Activated CD8-positive, alpha-beta memory T cell treated with anti-CD3 and anti-CD28 coated beads, Interleukin-2, amount 10 ng/mL, durations not matched to agents 7 days and 5 days (primary cell): Measurements from ENCODE around the gene ABLIM2. TPM values are rescaled to one million over a fixed set of nuclear protein-coding genes. Genes with fewer than 3 reads are reported as not detected.

ENCODE experiments used
- ATAC-seq: fragments of 150-1000 bp; cut with Tn5 transposase; one replicate; pipeline ENCODE4 v1.10.0; 2021; ENCODE audit warnings: moderate library complexity
- CTCF ChIA-PET: fragments of 350-600 bp; sonication (Branson Sonifier 250); formaldehyde crosslinking; loops from one replicate; lab custom pipeline; 2021; ENCODE audit warnings: antibody characterized with exemption; lab: Charles Lee
- DNase-seq: peaks from one replicate; pipeline ENCODE4 v3.0.0-alpha.2; 2020
- H3K27ac Mint-ChIP-seq: one replicate; pipeline ENCODE4 v1.8.0; 2021; ENCODE audit warnings: mild to moderate bottlenecking, mixed read lengths
- H3K27me3 Mint-ChIP-seq: one replicate; pipeline ENCODE4 v1.8.0; 2021; ENCODE audit warnings: mixed read lengths
- H3K36me3 Mint-ChIP-seq: one replicate; pipeline ENCODE4 v1.8.0; 2021; ENCODE audit warnings: mild to moderate bottlenecking, mixed read lengths
- H3K4me1 Mint-ChIP-seq: one replicate; pipeline ENCODE4 v1.8.0; 2021; ENCODE audit warnings: mixed read lengths
- H3K4me3 Mint-ChIP-seq: one replicate; pipeline ENCODE4 v1.8.0; 2021; ENCODE audit warnings: mild to moderate bottlenecking, moderate library complexity, mixed read lengths
- H3K9me3 Mint-ChIP-seq: one replicate; pipeline ENCODE4 v1.8.0; 2022; ENCODE audit warnings: low read depth, mixed read lengths
- total RNA-seq, 2 experiments: library from RNA; stranded (reverse); gene quantifications; one replicate each; pipeline ENCODE4 v1.2.3, GENCODE V29; 2021

Gene ABLIM2
- total RNA-seq, 2 experiments from 2014 or later, result 0.19 TPM; not detected in 1

- CTCF ChIA-PET, result no interaction called here
- no peak for ATAC-seq
- no peaks in the 10 kb centered on the region for H3K36me3 Mint-ChIP-seq
These were observed 121.4 kb downstream of the ABLIM2 start for GRCh38 chr4:8037150-8037769.

DNA sequence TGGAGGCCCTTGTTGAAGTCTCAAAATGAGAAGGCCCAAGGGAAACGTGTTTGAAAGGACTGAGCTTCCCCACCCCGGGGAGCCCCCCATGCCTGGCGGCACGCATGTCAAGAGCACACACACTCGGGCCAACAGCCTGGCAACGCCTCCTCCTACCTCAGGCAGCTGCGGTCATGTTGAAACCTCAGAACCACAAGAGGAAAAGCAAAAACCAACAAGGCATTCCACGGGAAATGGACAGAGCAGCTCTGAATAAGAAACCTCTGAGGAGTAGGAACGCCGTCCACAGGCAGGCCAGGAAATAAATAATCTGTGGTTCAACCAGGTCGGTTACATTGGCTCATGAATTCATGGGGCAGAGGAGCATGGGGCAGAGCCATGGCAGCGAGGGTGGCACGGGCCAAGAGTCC, 123.2 kb downstream of the ABLIM2 start:
- DNase-seq, result peak; percentile 44
- no peak overlapping the region for H3K27ac Mint-ChIP-seq
- ATAC-seq, result peak; percentile 50
- CTCF ChIA-PET, result interaction anchor here (0.9 kb wide), 1 partner anchor 48 kb away, joined by 3 read pairs; no protein-coding TSS in a partner anchor
- peaks cover 11% of the 10 kb centered on the region for H3K27me3 Mint-ChIP-seq
- no peaks in the 10 kb centered on the region for H3K9me3 Mint-ChIP-seq
- no peaks in the 10 kb centered on the region for H3K36me3 Mint-ChIP-seq
- H3K4me1 Mint-ChIP-seq, result peaks cover 11% of the 10 kb centered on the region
- H3K4me3 Mint-ChIP-seq, result no peak overlapping the region

More at GRCh38 chr4:8037150-8037769, 121.4 kb downstream of the ABLIM2 start:
- Mint-ChIP-seq H3K9me3 (no peaks in the 10 kb centered on the region), H3K27ac (no peak overlapping the region), H3K4me3 (no peak overlapping the region), H3K4me1 (peaks cover 11% of the 10 kb centered on the region), H3K27me3 (peaks cover 11% of the 10 kb centered on the region)
- no peak for DNase-seq

GRCh38 chr4:8033829-8034528, 124.6 kb downstream of the ABLIM2 start:
- Mint-ChIP-seq H3K36me3 (no peaks in the 10 kb centered on the region), H3K4me1 (peaks cover 11% of the 10 kb centered on the region), H3K27ac (no peak overlapping the region), H3K27me3 (peaks cover 9% of the 10 kb centered on the region), H3K4me3 (no peak overlapping the region), H3K9me3 (no peaks in the 10 kb centered on the region)
- DNase-seq (no peak), ATAC-seq (no peak)
- CTCF ChIA-PET, result no interaction called here

GRCh38 chr4:8033067-8033755, 125.4 kb downstream of the ABLIM2 start:
- DNase-seq (no peak), ATAC-seq (no peak)
- Mint-ChIP-seq H3K4me3 (no peak overlapping the region), H3K27me3 (peaks cover 3% of the 10 kb centered on the region), H3K9me3 (no peaks in the 10 kb centered on the region), H3K4me1 (peaks cover 11% of the 10 kb centered on the region), H3K36me3 (no peaks in the 10 kb centered on the region), H3K27ac (no peak overlapping the region)
- CTCF ChIA-PET, result no interaction called here

GRCh38 chr4:8032381-8032780, 126.2 kb downstream of the ABLIM2 start:
- Mint-ChIP-seq H3K4me1 (peaks cover 11% of the 10 kb centered on the region), H3K9me3 (no peaks in the 10 kb centered on the region), H3K4me3 (no peak overlapping the region), H3K36me3 (no peaks in the 10 kb centered on the region), H3K27me3 (no peaks in the 10 kb centered on the region), H3K27ac (no peak overlapping the region)
- CTCF ChIA-PET, result no interaction called here
- ATAC-seq (no peak), DNase-seq (no peak)

GRCh38 chr4:8030121-8030781, 128.4 kb downstream of the ABLIM2 start:
- CTCF ChIA-PET, result no interaction called here
- ATAC-seq (no peak), DNase-seq (no peak)
- H3K36me3 Mint-ChIP-seq, result no peaks in the 10 kb centered on the region
- no peak overlapping the region for H3K27ac Mint-ChIP-seq
- H3K4me1 Mint-ChIP-seq, result peaks cover 4% of the 10 kb centered on the region
- H3K4me3 Mint-ChIP-seq, result no peak overlapping the region
- no peaks in the 10 kb centered on the region for H3K9me3 Mint-ChIP-seq
- no peaks in the 10 kb centered on the region for H3K27me3 Mint-ChIP-seq

DNA sequence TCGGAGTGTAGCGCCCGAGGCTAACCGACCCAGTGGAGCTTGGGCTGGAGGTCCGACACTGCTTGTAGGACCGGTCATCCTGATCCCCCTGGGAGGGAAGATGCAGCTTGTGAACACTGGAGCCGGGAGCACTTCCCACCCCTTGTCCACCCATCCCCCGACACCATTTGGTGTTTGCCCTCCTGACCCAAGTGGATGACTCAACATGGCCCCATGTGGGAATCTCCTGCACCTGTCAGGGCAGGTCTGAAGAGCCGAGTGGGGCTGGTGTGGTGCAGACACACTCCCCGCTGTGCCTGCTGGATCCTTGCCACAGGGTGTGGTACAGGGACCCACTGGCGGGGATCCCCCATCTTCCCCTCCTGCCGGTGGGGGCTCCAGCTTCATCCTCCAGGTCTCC, 128.9 kb downstream of the ABLIM2 start:
- CTCF ChIA-PET, result no interaction called here
- no peak for ATAC-seq
- no peaks in the 10 kb centered on the region for H3K9me3 Mint-ChIP-seq
- no peak overlapping the region for H3K4me3 Mint-ChIP-seq
- no peak overlapping the region for H3K27ac Mint-ChIP-seq
- H3K27me3 Mint-ChIP-seq, result no peaks in the 10 kb centered on the region
- DNase-seq, result no peak
- peaks cover 1% of the 10 kb centered on the region for H3K4me1 Mint-ChIP-seq
- no peaks in the 10 kb centered on the region for H3K36me3 Mint-ChIP-seq

DNA sequence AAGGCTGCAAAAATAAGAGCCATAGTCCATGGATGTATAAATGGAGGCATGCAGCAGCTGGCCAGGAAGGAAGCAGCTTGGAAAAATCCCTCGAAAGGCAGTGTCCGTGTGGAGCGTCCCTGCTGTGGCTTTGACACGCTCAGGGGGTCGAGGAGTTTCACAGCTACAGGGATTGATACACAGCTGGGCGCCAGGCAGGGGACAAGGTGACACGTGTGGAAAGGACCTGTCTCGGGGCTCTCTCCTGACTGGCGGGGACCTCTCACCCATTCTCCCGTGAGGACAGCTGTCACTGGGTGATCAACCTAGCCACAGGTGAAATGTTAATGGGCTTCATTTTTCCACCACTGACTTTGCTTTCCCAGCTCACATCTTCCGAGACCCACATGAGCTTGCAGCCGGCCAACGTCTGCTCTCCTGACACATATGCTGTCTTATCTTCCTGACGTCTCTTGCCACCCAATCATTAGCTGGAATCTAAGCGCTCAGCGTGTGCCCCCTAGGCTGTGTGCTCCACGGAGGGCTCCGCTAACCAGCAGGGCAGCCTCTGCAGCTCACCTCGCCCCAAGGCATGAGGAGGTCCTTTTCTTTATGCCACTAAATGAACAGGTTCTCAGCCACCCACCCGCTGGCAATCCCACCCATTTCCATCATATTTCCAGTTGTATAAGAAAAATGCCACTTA, 129.6 kb downstream of the ABLIM2 start:
- no peaks in the 10 kb centered on the region for H3K9me3 Mint-ChIP-seq
- CTCF ChIA-PET, result no interaction called here
- no peak overlapping the region for H3K4me3 Mint-ChIP-seq
- H3K4me1 Mint-ChIP-seq, result peaks cover 1% of the 10 kb centered on the region
- DNase-seq (no peak), ATAC-seq (no peak)
- no peaks in the 10 kb centered on the region for H3K27me3 Mint-ChIP-seq
- H3K36me3 Mint-ChIP-seq, result no peaks in the 10 kb centered on the region
- no peak overlapping the region for H3K27ac Mint-ChIP-seq

DNA sequence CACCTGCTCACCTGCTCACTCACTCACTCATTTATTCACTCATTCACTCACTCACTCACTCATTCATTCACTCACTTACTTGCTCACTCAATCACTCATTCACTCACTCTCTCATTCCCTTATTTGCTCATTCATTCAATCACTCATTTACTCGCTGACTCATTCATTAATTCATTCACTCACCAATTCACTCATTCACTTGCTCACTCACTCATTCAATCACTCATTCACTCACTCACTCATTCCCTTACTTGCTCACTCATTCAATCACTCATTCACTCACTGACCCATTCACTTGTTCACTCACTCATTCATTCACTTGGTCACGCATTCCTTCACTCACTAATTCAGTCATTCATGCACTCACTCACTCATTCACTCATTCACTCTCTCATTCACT, 130.2 kb downstream of the ABLIM2 start:
- no peaks in the 10 kb centered on the region for H3K27me3 Mint-ChIP-seq
- DNase-seq (no peak), ATAC-seq (no peak)
- H3K4me3 Mint-ChIP-seq, result no peak overlapping the region
- no peaks in the 10 kb centered on the region for H3K9me3 Mint-ChIP-seq
- no peak overlapping the region for H3K27ac Mint-ChIP-seq
- CTCF ChIA-PET, result no interaction called here
- peaks cover 1% of the 10 kb centered on the region for H3K4me1 Mint-ChIP-seq
- no peaks in the 10 kb centered on the region for H3K36me3 Mint-ChIP-seq

DNA sequence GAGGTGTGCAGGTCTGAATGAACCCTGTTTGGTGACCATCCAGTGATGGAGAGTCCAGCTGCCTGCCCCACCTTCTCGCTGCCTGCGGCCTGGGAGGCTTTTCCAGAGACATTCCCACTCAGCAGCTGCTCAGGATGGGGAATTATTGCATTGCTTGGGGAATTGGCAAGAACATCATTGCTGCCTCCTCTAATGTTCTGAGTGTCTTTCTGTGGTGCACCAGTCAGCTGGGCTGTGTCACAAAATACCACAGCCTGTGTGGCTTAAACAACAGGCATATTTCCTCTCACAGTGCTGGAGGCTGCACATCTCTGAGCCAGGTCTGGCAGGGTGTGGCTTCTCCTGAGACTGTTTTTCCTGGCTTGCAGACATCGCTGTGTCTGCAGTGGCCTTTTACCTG, 132.2 kb downstream of the ABLIM2 start:
- CTCF ChIA-PET, result no interaction called here

DNA sequence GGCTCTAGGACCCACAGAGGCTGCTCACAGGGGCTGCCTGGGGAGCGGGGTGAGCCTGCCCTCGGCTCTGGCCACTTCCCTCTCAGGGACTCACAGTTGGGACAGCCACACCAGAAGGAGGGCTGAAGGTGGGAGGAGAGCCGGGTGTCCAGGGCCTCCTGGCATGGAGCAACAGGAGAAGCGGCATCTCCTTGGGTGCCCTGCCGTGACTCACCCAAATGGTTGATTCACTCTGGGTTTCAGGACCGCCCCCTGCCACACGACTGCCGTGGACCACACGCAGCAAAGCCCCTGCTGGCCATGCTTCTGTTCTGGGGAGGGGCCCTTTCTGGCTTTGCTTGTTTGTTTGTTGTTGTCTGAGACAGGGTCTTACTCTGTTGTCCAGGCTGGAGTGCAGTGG, 132.9 kb downstream of the ABLIM2 start:
- Mint-ChIP-seq H3K9me3 (no peaks in the 10 kb centered on the region), H3K27ac (no peak overlapping the region), H3K4me3 (no peak overlapping the region), H3K36me3 (no peaks in the 10 kb centered on the region), H3K4me1 (peaks cover 1% of the 10 kb centered on the region), H3K27me3 (no peaks in the 10 kb centered on the region)
- DNase-seq, result no peak
- no peak for ATAC-seq
- CTCF ChIA-PET, result no interaction called here

More for the DNA sequence above, 132.2 kb downstream of the ABLIM2 start:
- ATAC-seq, result peak; percentile 41
- no peak overlapping the region for H3K4me3 Mint-ChIP-seq
- H3K4me1 Mint-ChIP-seq, result peaks cover 1% of the 10 kb centered on the region
- no peak overlapping the region for H3K27ac Mint-ChIP-seq
- no peaks in the 10 kb centered on the region for H3K27me3 Mint-ChIP-seq
- H3K36me3 Mint-ChIP-seq, result no peaks in the 10 kb centered on the region
- no peaks in the 10 kb centered on the region for H3K9me3 Mint-ChIP-seq
- DNase-seq, result no peak

GRCh38 chr4:8024073-8024786, 134.4 kb downstream of the ABLIM2 start:
- ATAC-seq (no peak), DNase-seq (no peak)
- Mint-ChIP-seq H3K4me3 (no peak overlapping the region), H3K36me3 (no peaks in the 10 kb centered on the region), H3K27me3 (peaks cover 3% of the 10 kb centered on the region), H3K27ac (no peak overlapping the region), H3K9me3 (no peaks in the 10 kb centered on the region), H3K4me1 (peaks cover 5% of the 10 kb centered on the region)
- CTCF ChIA-PET, result no interaction called here

DNA sequence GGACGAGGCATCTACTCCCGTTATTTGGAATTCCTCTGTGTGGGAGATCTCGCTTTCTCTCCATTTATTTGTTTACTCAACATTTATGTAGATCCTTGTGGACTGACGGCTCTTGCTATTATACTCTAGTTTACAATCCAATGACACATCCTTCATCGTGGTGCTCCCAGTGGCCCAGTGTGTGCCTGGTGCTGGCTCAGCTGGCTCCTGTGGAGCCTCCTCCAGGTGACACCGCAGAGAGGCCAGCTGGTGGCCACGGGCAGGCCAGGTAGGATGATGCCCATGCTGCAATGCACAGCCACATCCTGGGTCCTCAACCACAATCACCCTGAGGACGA, 134.9 kb downstream of the ABLIM2 start:
- CTCF ChIA-PET, result no interaction called here
- no peak for DNase-seq
- no peaks in the 10 kb centered on the region for H3K9me3 Mint-ChIP-seq
- H3K27ac Mint-ChIP-seq, result no peak overlapping the region
- H3K4me1 Mint-ChIP-seq, result peaks cover 5% of the 10 kb centered on the region
- no peaks in the 10 kb centered on the region for H3K36me3 Mint-ChIP-seq
- ATAC-seq, result no peak
- H3K27me3 Mint-ChIP-seq, result peaks cover 3% of the 10 kb centered on the region
- no peak overlapping the region for H3K4me3 Mint-ChIP-seq
